ENCODE data around the gene WDFY3. TPM values are rescaled to one million over a fixed set of nuclear protein-coding genes. Genes with fewer than 3 reads are reported as not detected.
A peak's percentile ranks its signal among the peaks of the same experiment; 100 is the strongest.
"Not testable (repeated sequence)": the region's sequence is repeated elsewhere in the genome, so short reads cannot be mapped to it uniquely, and the experiment has no call there.

The WDFY3 gene
- total RNA-seq, 2 donors from 2014 or later, result 0.38 to 1.3 TPM

- ATAC-seq (replicated peaks in 1 of 2) (peak in 1 of 2 donors; percentile 25), DNase-seq (no peak)
- Mint-ChIP-seq H3K4me3 (no peak overlapping the region), H3K36me3 (ENCODE audit: insufficient read depth in 2 of 2) (no peaks in the 10 kb centered on the region), H3K9me3 (no peaks in the 10 kb centered on the region), H3K27me3 (ENCODE audit: low read depth) (no peaks in the 10 kb centered on the region), H3K4me1 (ENCODE audit: low read depth) (no peaks in the 10 kb centered on the region), H3K27ac (no peak overlapping the region)
These were observed 276.0 kb downstream of the WDFY3 start for GRCh38 chr4:84690481-84690880.

GRCh38 chr4:84689197-84689596, 277.3 kb downstream of the WDFY3 start:
- no peak overlapping the region for H3K4me3 Mint-ChIP-seq
- peaks cover 2% of the 10 kb centered on the region for H3K4me1 Mint-ChIP-seq (ENCODE audit: low read depth)
- no peak for DNase-seq
- H3K9me3 Mint-ChIP-seq, result no peaks in the 10 kb centered on the region
- no peak for ATAC-seq (replicated peaks in 1 of 2)
- no peak overlapping the region for H3K27ac Mint-ChIP-seq
- H3K36me3 Mint-ChIP-seq (ENCODE audit: insufficient read depth in 2 of 2), result no peaks in the 10 kb centered on the region
- H3K27me3 Mint-ChIP-seq (ENCODE audit: low read depth), result peaks cover 2% of the 10 kb centered on the region

- H3K4me3 Mint-ChIP-seq, result no peak overlapping the region
- DNase-seq, result no peak
- no peaks in the 10 kb centered on the region for H3K36me3 Mint-ChIP-seq (ENCODE audit: insufficient read depth in 2 of 2)
- H3K27me3 Mint-ChIP-seq (ENCODE audit: low read depth), result peaks cover 5% of the 10 kb centered on the region
- no peaks in the 10 kb centered on the region for H3K9me3 Mint-ChIP-seq
- no peak for ATAC-seq (replicated peaks in 1 of 2)
- H3K27ac Mint-ChIP-seq, result no peak overlapping the region
- H3K4me1 Mint-ChIP-seq (ENCODE audit: low read depth), result peaks cover 4% of the 10 kb centered on the region
These were observed 277.9 kb downstream of the WDFY3 start for GRCh38 chr4:84688605-84689004.

GRCh38 chr4:84685105-84685504, 281.4 kb downstream of the WDFY3 start:
- Mint-ChIP-seq H3K27ac (no peak overlapping the region), H3K36me3 (ENCODE audit: insufficient read depth in 2 of 2) (no peaks in the 10 kb centered on the region)
- ATAC-seq (replicated peaks in 1 of 2), result no peak

GRCh38 chr4:84684361-84684760, 282.1 kb downstream of the WDFY3 start:
- no peak overlapping the region for H3K4me3 Mint-ChIP-seq
- peaks cover 12% of the 10 kb centered on the region for H3K4me1 Mint-ChIP-seq (ENCODE audit: low read depth)
- no peaks in the 10 kb centered on the region for H3K9me3 Mint-ChIP-seq
- H3K36me3 Mint-ChIP-seq (ENCODE audit: insufficient read depth in 2 of 2), result no peaks in the 10 kb centered on the region
- H3K27ac Mint-ChIP-seq, result no peak overlapping the region
- DNase-seq (no peak), ATAC-seq (replicated peaks in 1 of 2) (no peak)
- H3K27me3 Mint-ChIP-seq (ENCODE audit: low read depth), result peaks cover 5% of the 10 kb centered on the region

More at GRCh38 chr4:84685105-84685504, 281.4 kb downstream of the WDFY3 start:
- DNase-seq, result no peak
- no peak overlapping the region for H3K4me3 Mint-ChIP-seq
- H3K4me1 Mint-ChIP-seq (ENCODE audit: low read depth), result peaks cover 12% of the 10 kb centered on the region
- H3K27me3 Mint-ChIP-seq (ENCODE audit: low read depth), result peaks cover 5% of the 10 kb centered on the region
- no peaks in the 10 kb centered on the region for H3K9me3 Mint-ChIP-seq

GRCh38 chr4:84683064-84683850, 283.2 kb downstream of the WDFY3 start:
- H3K4me1 Mint-ChIP-seq (ENCODE audit: low read depth), result peaks cover 12% of the 10 kb centered on the region
- ATAC-seq (replicated peaks in 1 of 2), result no peak
- H3K4me3 Mint-ChIP-seq, result no peak overlapping the region
- no peaks in the 10 kb centered on the region for H3K36me3 Mint-ChIP-seq (ENCODE audit: insufficient read depth in 2 of 2)
- peaks cover 5% of the 10 kb centered on the region for H3K27me3 Mint-ChIP-seq (ENCODE audit: low read depth)
- no peak for DNase-seq
- H3K9me3 Mint-ChIP-seq, result no peaks in the 10 kb centered on the region
- no peak overlapping the region for H3K27ac Mint-ChIP-seq

GRCh38 chr4:84682661-84683060, 283.8 kb downstream of the WDFY3 start:
- not testable (repeated sequence) for H3K36me3 Mint-ChIP-seq (ENCODE audit: insufficient read depth in 2 of 2); DNase-seq; H3K4me3 Mint-ChIP-seq; H3K9me3 Mint-ChIP-seq; H3K27ac Mint-ChIP-seq; ATAC-seq (replicated peaks in 1 of 2); H3K27me3 Mint-ChIP-seq (ENCODE audit: low read depth)
- peaks cover 12% of the 10 kb centered on the region for H3K4me1 Mint-ChIP-seq (ENCODE audit: low read depth)

GRCh38 chr4:84681486-84682274, 284.8 kb downstream of the WDFY3 start:
- peaks cover 12% of the 10 kb centered on the region for H3K4me1 Mint-ChIP-seq (ENCODE audit: low read depth)
- peak overlapping the region in 1 of 2 donors; percentile 36 for H3K4me3 Mint-ChIP-seq
- ATAC-seq (replicated peaks in 1 of 2) (no peak), DNase-seq (no peak)
- peak overlapping the region; percentile 60 for H3K27ac Mint-ChIP-seq
- no peaks in the 10 kb centered on the region for H3K9me3 Mint-ChIP-seq
- peaks cover 5% of the 10 kb centered on the region for H3K27me3 Mint-ChIP-seq (ENCODE audit: low read depth)
- H3K36me3 Mint-ChIP-seq (ENCODE audit: insufficient read depth in 2 of 2), result no peaks in the 10 kb centered on the region

GRCh38 chr4:84680956-84681355, 285.5 kb downstream of the WDFY3 start:
- H3K27me3 Mint-ChIP-seq (ENCODE audit: low read depth), result peaks cover 5% of the 10 kb centered on the region
- H3K4me1 Mint-ChIP-seq (ENCODE audit: low read depth), result peaks cover 12% of the 10 kb centered on the region
- no peak for DNase-seq
- no peaks in the 10 kb centered on the region for H3K9me3 Mint-ChIP-seq
- peak overlapping the region in 1 of 2 donors; percentile 36 for H3K4me3 Mint-ChIP-seq
- no peaks in the 10 kb centered on the region for H3K36me3 Mint-ChIP-seq (ENCODE audit: insufficient read depth in 2 of 2)
- H3K27ac Mint-ChIP-seq, result no peak overlapping the region
- ATAC-seq (replicated peaks in 1 of 2), result no peak

- H3K36me3 Mint-ChIP-seq (ENCODE audit: insufficient read depth in 2 of 2), result no peaks in the 10 kb centered on the region
- DNase-seq (no peak), ATAC-seq (replicated peaks in 1 of 2) (no peak)
- H3K27ac Mint-ChIP-seq, result no peak overlapping the region
- peaks cover 10% of the 10 kb centered on the region for H3K4me1 Mint-ChIP-seq (ENCODE audit: low read depth)
- no peak overlapping the region for H3K4me3 Mint-ChIP-seq
- peaks cover 2% of the 10 kb centered on the region for H3K27me3 Mint-ChIP-seq (ENCODE audit: low read depth)
- no peaks in the 10 kb centered on the region for H3K9me3 Mint-ChIP-seq
These were observed 287.3 kb downstream of the WDFY3 start for GRCh38 chr4:84678976-84679744.

- Mint-ChIP-seq H3K4me3 (no peak overlapping the region), H3K27ac (no peak overlapping the region), H3K27me3 (ENCODE audit: low read depth) (no peaks in the 10 kb centered on the region), H3K9me3 (no peaks in the 10 kb centered on the region), H3K36me3 (ENCODE audit: insufficient read depth in 2 of 2) (no peaks in the 10 kb centered on the region), H3K4me1 (ENCODE audit: low read depth) (peaks cover 8% of the 10 kb centered on the region)
- DNase-seq (no peak), ATAC-seq (replicated peaks in 1 of 2) (no peak)
These were observed 288.5 kb downstream of the WDFY3 start for GRCh38 chr4:84677995-84678394.

- no peak for ATAC-seq (replicated peaks in 1 of 2)
- Mint-ChIP-seq H3K9me3 (no peaks in the 10 kb centered on the region), H3K27ac (no peak overlapping the region), H3K27me3 (ENCODE audit: low read depth) (no peaks in the 10 kb centered on the region), H3K36me3 (ENCODE audit: insufficient read depth in 2 of 2) (no peaks in the 10 kb centered on the region), H3K4me1 (ENCODE audit: low read depth) (peaks cover 8% of the 10 kb centered on the region), H3K4me3 (no peak overlapping the region)
- DNase-seq, result no peak
These were observed 289.4 kb downstream of the WDFY3 start for GRCh38 chr4:84677093-84677492.

Data from activated T-cell treated with anti-CD3 and anti-CD28 coated beads, Interleukin-2, amount 50 U/mL, for 72 hours (primary cell).